ENCODE results near the gene TMEM51. TPM values are rescaled to one million over a fixed set of nuclear protein-coding genes. Genes with fewer than 3 reads are reported as not detected.

The TMEM51 gene
- total and polyA plus RNA-seq, 2 of the 13 experiments (the other 11 are each of a cell fraction or from before 2014, with no cell fraction given), result 12.2 to 22.3 TPM

- TF ChIP-seq, protein P1, sequence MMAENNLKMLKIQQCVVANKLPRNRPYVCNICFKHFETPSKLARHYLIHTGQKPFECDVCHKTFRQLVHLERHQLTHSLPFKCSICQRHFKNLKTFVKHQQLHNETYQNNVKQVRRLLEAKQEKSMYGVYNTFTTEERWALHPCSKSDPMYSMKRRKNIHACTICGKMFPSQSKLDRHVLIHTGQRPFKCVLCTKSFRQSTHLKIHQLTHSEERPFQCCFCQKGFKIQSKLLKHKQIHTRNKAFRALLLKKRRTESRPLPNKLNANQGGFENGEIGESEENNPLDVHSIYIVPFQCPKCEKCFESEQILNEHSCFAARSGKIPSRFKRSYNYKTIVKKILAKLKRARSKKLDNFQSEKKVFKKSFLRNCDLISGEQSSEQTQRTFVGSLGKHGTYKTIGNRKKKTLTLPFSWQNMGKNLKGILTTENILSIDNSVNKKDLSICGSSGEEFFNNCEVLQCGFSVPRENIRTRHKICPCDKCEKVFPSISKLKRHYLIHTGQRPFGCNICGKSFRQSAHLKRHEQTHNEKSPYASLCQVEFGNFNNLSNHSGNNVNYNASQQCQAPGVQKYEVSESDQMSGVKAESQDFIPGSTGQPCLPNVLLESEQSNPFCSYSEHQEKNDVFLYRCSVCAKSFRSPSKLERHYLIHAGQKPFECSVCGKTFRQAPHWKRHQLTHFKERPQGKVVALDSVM (CRISPR knock-in tag; IDR thresholded peaks at IDR 0.05), result no peak
- TF ChIP-seq TARDBP (CRISPR knock-in tag; IDR thresholded peaks at IDR 0.05), result no peak
- TF ChIP-seq ZFP36 (IDR thresholded peaks at IDR 0.05; ENCODE audit: borderline replicate concordance, low read depth, low read length, partially characterized antibody), result no peak
Observed at GRCh38 chr1:15124362-15125100, 29.0 kb upstream of the TMEM51 start (continued).

DNA sequence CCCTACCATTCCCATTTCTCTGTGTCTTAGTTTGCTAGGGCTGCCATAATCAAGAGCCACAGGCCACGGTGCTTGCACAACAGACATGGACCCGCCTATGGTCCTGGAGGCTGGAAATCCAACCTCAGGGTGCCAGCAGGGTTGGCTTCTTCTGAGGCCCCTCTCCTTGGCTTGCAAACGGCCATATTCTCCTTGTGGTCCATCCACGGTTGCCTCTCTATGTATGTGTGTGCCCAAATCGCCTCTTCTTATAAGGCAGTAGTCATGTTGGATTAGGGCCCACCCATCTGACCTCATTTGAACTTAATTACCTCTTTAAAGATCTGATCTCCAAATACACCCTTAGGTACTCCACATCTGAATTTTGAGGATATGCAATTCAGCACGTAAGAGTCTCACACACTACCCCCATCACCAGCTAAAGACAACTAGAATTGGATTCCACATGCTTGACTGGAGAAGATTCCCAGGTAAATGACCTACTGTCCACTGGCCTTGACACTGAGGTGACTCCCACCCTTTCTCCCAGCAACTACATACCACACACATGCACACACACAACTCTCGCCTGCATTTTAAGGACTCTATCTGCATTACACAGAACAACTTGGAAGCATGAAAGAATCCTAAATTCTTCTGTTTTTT lies 28.3 kb upstream of the TMEM51 start:
- ATAC-seq (no peak), FAIRE-seq (no peak), DNase-seq (ENCODE audit: low spot score) (no peak)
- H3K4me1 ChIP-seq (ENCODE audit: insufficient read depth, low read length), result no peaks in the 10 kb centered on the region
- TF ChIP-seq DPF2 (CRISPR knock-in tag; IDR thresholded peaks at IDR 0.05; ENCODE audit: borderline replicate concordance, low read depth), result no peak
- TF ChIP-seq, protein P2, sequence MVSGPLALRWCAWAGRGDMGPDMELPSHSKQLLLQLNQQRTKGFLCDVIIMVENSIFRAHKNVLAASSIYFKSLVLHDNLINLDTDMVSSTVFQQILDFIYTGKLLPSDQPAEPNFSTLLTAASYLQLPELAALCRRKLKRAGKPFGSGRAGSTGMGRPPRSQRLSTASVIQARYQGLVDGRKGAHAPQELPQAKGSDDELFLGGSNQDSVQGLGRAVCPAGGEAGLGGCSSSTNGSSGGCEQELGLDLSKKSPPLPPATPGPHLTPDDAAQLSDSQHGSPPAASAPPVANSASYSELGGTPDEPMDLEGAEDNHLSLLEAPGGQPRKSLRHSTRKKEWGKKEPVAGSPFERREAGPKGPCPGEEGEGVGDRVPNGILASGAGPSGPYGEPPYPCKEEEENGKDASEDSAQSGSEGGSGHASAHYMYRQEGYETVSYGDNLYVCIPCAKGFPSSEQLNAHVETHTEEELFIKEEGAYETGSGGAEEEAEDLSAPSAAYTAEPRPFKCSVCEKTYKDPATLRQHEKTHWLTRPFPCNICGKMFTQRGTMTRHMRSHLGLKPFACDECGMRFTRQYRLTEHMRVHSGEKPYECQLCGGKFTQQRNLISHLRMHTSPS (CRISPR knock-in tag; IDR thresholded peaks at IDR 0.05; ENCODE audit: low read depth), result no peak
- no peak for TF ChIP-seq ZFY (CRISPR knock-in tag; IDR thresholded peaks at IDR 0.05)
- TF ChIP-seq CC2D1A (CRISPR knock-in tag; IDR thresholded peaks at IDR 0.05), result no peak
- TF ChIP-seq KAT8 (CRISPR knock-in tag; IDR thresholded peaks at IDR 0.05), result no peak
- TF ChIP-seq, protein P3, sequence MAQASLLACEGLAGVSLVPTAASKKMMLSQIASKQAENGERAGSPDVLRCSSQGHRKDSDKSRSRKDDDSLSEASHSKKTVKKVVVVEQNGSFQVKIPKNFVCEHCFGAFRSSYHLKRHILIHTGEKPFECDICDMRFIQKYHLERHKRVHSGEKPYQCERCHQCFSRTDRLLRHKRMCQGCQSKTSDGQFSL (CRISPR knock-in tag; IDR thresholded peaks at IDR 0.05), result no peak
- TF ChIP-seq SETDB1 (CRISPR knock-in tag; IDR thresholded peaks at IDR 0.05; ENCODE audit: borderline replicate concordance), result no peak
- TF ChIP-seq MIXL1 (CRISPR knock-in tag; IDR thresholded peaks at IDR 0.05), result no peak
- no peak for TF ChIP-seq NFKB2 (CRISPR knock-in tag; IDR thresholded peaks at IDR 0.05; ENCODE audit: borderline replicate concordance)
- TF ChIP-seq KAT2B (IDR thresholded peaks at IDR 0.05; ENCODE audit: borderline replicate concordance, low read depth, low read length), result no peak
- no peak for TF ChIP-seq ZBTB3 (CRISPR knock-in tag; IDR thresholded peaks at IDR 0.05; ENCODE audit: borderline replicate concordance, low read depth)
- ChIA-PET POLR2A (no interaction called here), CTCF (ENCODE audit: low intra/inter-chr PET ratio, low total read pairs) (no interaction called here)
- H3K4me3 ChIP-seq (replicated peaks in 1 of 3; ENCODE audit: insufficient read depth in 1 of 3, low read depth in 2 of 3, low read length in 3 of 3), result no peak overlapping the region
- H3K9me3 ChIP-seq (ENCODE audit: low read length), result no peaks in the 10 kb centered on the region
- intact Hi-C loops (cut with micrococcal nuclease; ENCODE audit: unreplicated experiment), result no loop called here
- H3K27ac ChIP-seq (ENCODE audit: extremely low read length, insufficient read depth, low read length), result no peak overlapping the region
- H3K36me3 ChIP-seq (replicated peaks in 1 of 2; ENCODE audit: control insufficient read depth in 1 of 2, insufficient read depth in 2 of 2, low read length in 2 of 2), result peaks cover 0 to 6% of the 10 kb centered on the region in 2 experiments; a peak in 1 of 5 replicates
- no peak overlapping the region for H2AFZ ChIP-seq (ENCODE audit: low read length)
- H3K79me2 ChIP-seq (ENCODE audit: insufficient read depth, low read length), result no peaks in the 10 kb centered on the region
- H3K9ac ChIP-seq (ENCODE audit: insufficient read depth, low read depth, low read length), result no peak overlapping the region
- in situ Hi-C loops (cut with HindIII; ENCODE audit: extremely low pct_ligation_motif_present, low pct_unique_long_range_greater_than_20kb), result loop anchor here (5.0 to 10.0 kb wide), 2 partner anchors 147 to 180 kb away; no protein-coding TSS in a partner anchor
- BruUV-seq (replicated peaks), result no TSS peak
- no peaks in the 10 kb centered on the region for H3K27me3 ChIP-seq (ENCODE audit: control insufficient read depth in 1 of 2, insufficient read depth in 2 of 2, low read length in 2 of 2)
- no peaks in the 10 kb centered on the region for H4K20me1 ChIP-seq (ENCODE audit: insufficient read depth, low read length)
- WGBS (ENCODE audit: low lambda C conversion rate), result 83% methylated on average over 7 of the region's 7 CpGs
- H3K4me2 ChIP-seq (ENCODE audit: low read depth, low read length), result no peak overlapping the region
